HG03045 (cell line): Measurements from ENCODE around the gene OLFML3.
A peak's percentile ranks its signal among the peaks of the same experiment; 100 is the strongest.

Experiments
- ATAC-seq: cut with Tn5 transposase; IDR thresholded peaks from one replicate; pipeline ENCODE4 v1.9.1; 2021; ENCODE audit warnings: mild to moderate bottlenecking, moderate library complexity; ENCODE audit not compliant: unreplicated experiment

The OLFML3 gene, protein sequence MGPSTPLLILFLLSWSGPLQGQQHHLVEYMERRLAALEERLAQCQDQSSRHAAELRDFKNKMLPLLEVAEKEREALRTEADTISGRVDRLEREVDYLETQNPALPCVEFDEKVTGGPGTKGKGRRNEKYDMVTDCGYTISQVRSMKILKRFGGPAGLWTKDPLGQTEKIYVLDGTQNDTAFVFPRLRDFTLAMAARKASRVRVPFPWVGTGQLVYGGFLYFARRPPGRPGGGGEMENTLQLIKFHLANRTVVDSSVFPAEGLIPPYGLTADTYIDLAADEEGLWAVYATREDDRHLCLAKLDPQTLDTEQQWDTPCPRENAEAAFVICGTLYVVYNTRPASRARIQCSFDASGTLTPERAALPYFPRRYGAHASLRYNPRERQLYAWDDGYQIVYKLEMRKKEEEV

DNA sequence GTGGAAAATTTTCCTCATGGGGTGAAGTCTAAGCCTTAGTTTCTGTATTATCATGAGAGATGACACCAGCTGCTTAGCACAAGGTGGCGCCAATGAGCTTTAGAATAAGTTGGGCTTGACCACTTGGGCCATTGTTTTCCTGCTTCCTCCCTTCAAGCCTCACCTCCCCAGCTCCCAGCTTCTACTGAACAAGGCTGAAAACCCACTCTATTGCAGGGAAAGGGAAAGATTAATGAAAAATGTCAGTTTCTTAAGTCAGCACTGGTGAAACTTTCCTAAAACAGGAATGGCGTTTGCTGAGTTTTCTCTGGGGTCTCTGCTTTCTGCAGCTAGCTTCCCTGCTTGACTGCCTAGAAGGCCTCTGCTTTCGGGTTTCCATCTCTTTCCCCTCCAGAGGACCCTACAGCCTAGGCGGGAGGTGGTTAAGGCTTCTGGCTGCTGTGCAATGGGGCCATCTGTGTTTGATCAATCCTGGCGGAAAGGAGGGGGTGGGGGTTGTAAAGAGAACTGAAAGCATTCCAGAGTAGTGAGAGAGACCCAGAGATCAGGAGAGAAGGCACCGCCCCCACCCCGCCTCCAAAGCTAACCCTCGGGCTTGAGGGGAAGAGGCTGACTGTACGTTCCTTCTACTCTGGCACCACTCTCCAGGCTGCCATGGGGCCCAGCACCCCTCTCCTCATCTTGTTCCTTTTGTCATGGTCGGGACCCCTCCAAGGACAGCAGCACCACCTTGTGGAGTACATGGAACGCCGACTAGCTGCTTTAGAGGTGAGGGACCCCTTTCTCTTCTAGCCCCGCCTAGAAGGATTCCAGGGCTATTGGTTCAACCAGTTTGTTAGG is at the start of gene OLFML3:
OLFML3 (plus strand) TSS at position 612 of the 840 bp plus-strand sequence; CDS start at position 655, 43 bp downstream.
- no peak for ATAC-seq

DNA sequence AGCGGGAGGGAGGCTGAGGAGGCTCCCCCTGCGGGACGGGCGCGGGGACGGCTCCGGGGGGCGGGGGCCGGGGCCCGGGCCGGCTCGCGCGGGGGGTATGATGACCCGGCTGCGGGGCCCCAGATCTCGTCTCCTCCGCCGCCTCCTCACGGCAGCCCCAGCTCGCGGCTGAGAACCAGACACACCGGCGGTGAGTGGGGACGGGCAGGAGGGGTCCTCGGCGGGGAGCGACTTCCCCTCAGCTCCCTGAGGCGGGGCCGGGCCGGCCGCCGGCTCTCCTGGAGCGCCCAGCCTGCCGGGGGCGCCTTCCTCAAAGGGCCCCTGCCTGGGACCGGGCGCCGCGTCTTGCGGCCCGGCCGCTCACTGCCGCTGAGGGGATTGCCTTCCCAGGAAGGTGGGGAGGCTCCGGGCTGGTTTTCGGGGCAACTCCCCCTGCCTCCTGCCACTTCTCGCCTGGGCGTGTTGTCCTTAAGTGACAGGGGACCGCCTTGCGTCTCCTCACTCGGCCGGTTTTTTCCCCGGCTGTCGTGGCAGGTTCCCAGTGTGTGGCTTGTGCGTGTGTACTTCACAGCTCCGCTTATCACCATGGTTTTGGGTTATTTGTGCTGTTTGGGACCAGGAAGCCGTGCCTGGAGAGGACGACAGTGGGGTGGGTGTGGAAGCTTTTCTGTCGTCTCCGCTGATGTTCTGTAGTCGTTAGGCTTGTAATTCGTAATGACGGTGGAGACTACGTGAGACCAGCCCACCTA is 49.4 kb upstream of the OLFML3 start:
- ATAC-seq, result peak; percentile 43

DNA sequence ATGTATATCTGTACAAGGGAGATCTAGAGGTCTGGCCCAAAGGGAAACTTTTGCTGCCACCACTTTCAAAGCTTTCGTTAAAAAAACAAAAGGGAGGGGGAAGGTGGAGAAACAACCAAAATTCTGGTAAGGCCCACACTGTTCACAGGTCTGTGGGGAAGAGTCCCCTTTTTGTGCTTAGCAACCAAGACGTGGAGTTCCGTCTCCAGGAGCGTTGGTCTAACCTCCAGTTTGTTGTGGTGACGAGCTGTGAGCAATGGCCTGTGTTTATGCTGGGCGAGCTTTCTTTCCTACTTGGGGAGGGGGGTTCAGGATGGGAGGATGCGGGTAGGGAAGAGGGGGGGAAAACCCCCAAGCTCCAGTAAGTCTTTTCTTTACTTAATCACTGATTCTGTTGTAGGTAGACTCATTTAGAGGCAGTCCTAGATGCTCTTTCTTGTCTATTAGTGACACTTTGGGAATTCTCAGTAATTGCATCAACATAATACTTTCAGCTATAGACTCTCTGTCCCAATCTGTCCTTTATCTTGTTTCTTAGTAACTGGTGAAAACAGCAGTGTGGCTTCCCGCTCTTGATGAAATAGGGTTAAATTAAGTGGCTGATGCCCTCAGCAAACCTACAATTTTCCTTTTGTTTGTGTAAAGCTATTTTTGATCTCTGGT is 48.6 kb upstream of the OLFML3 start:
- ATAC-seq, result peak; percentile 28

DNA sequence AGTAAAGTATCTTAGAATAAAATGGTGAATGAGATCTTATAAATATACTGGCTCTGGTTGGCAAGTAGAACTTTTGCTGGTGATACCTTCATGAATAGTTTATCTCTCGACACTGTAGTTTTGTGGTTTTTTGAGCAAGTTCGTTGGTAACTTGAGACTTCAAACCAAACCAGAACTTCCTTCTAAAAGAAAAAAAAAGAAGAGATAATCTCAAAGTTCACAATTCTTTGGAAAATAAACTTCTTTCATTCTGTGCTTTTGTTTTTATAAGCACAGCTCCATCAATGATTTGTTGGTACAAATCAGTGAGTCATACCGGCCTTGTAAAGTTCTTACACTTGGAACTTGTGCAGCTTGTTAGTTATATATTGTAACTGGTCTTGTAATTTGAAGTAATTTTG is 47.8 kb upstream of the OLFML3 start:
- ATAC-seq, result no peak

DNA sequence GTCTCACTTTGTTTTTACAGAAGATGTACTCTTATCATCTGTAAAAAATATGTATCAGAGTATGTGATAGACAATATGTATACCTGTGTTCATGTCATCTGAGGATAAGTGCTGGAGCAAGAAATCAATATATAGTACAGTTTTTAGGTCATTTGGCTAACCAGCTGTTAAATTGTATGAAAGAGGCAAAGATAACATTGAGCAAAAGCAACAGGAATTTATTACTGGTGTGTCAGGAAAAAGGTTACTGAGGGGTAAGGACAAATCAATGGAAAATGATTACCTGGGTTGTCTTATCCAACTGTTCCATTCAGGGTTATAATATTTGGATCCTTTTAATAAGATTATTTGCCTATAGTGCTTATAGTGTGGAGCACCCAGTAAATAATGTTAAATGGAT is 45.3 kb upstream of the OLFML3 start:
- ATAC-seq, result no peak

DNA sequence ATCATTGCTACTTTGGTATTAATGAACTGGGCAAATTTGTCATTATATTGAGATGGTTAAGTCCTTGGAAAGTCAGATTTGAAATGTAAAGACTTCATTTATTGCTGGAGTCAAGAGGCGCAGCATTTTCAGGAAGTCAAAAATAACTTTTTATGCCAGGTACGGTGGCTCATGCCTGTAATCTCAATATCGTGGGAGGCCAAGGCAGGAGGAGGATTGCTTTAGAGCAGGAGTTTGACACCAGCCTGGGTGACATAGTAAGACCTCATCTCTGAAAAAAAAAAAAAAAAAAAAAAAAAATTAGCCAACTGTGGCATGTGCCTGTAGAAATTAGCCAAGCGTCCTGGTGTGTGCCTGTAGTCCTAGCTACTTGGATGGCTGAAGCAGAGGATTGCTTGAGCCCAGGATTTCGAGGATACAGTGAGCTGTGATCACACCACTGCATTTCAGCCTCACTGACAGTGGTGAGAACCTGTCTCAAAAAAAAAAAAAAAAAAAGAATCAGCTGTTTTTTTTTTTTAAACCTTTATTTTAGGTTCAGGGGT is 44.7 kb upstream of the OLFML3 start:
- ATAC-seq, result no peak

DNA sequence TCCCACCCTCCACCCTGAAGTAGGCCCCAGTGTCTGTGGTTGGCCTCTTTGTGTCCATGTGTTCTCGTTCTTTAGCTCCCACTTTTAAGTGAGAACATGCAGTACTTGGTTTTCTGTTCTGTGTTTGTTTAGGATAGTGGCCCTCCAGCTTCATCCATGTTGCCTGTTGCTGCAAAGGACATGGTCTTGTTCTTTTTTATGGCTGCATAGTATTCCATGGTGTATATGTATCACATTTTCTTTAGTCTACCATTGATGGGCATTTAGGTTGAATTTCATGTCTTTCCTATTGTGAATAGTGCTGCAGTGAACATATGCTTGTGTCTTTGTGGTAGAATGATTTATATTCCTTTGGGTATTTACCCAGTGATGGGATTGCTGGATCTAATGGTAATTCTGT is 44.1 kb upstream of the OLFML3 start:
- no peak for ATAC-seq

DNA sequence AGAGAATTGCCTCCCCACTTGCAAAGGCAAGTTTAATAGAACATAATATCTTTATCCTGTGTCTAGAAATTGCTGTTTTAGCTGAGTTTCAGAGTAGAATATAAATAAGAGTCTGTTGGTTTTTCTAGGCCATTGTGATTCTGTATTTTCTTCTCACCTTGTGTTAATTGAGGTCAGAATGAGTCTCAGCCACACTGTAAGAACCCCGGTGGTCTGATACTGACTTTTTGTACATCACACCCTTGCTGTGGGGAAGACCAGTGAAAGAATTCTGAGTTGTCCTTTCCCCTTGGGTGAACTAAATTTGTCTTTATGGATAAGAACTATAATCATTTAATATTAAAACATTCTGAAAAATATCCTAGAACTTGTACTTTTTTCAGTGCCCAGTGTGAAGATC is 43.3 kb upstream of the OLFML3 start:
- no peak for ATAC-seq

DNA sequence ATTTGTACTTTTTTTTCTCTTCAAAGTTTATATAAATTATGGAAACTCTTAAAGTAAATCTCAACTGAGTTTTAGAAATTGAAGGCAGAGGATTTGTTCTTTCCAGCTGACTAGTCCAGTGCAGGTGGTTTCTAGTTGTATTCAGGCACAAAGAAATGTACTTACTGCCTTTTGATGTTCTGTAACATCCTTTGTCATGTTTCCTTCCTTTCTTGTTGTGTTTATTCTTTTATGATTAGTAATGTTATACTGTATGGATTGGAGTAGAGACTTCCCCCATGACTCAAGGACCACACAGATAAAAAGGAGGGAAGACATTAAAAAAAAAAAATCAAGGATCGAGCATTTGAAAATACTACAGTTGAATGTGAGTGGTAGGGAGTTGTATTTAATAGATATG is 42.1 kb upstream of the OLFML3 start:
- no peak for ATAC-seq

DNA sequence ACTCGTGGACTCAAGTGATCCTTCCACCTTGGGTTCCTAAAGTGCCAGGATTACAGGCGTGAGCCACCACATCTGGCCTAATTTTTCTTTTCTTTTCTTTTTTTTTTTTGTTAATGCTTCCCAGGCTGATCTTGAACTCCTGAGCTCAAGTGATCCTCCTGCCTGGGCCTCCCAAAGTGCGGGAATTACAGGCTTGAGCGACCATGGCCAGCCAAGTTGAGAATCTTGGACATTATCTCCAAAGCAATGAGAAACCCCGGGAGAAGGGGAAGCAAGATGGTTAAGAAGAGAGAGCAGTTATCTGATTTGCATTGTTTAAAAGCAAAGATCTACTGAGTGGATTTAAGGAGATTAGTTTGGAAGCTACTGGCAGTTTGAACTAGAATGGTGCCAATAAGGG is 41.1 kb upstream of the OLFML3 start:
- ATAC-seq, result no peak

DNA sequence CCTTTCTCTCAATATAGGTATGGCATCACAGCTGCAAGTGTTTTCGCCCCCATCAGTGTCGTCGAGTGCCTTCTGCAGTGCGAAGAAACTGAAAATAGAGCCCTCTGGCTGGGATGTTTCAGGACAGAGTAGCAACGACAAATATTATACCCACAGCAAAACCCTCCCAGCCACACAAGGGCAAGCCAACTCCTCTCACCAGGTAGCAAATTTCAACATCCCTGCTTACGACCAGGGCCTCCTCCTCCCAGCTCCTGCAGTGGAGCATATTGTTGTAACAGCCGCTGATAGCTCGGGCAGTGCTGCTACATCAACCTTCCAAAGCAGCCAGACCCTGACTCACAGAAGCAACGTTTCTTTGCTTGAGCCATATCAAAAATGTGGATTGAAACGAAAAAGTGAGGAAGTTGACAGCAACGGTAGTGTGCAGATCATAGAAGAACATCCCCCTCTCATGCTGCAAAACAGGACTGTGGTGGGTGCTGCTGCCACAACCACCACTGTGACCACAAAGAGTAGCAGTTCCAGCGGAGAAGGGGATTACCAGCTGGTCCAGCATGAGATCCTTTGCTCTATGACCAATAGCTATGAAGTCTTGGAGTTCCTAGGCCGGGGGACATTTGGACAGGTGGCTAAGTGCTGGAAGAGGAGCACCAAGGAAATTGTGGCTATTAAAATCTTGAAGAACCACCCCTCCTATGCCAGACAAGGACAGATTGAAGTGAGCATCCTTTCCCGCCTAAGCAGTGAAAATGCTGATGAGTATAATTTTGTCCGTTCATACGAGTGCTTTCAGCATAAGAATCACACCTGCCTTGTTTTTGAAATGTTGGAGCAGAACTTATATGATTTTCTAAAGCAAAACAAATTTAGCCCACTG is 38.7 kb upstream of the OLFML3 start:
- ATAC-seq, result peak; percentile 68

DNA sequence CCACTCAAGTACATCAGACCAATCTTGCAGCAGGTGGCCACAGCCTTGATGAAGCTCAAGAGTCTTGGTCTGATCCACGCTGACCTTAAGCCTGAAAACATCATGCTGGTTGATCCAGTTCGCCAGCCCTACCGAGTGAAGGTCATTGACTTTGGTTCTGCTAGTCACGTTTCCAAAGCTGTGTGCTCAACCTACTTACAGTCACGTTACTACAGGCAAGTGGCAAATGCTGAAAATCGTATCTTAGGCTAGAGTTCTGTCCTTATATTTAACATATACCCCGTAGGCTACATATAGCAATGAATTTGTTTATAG is 38.1 kb upstream of the OLFML3 start:
- ATAC-seq, result no peak

DNA sequence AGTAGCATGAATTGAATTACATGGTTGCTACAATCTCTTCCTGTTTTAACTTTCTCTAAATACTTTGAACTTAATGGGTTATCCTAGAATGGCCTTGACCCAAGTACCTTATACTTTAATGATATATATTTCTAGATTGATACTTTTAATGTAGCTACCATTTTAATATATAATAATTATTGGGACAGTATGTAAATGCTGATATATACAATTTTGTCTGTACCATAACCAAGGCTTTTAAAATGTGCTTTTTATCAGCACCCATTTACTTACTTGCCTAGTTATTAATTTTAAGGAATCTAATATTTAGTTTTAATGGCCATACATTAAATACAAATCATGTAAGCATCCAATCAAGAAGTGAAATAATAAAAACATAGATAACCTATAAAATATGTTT is 36.7 kb upstream of the OLFML3 start:
- ATAC-seq, result no peak

DNA sequence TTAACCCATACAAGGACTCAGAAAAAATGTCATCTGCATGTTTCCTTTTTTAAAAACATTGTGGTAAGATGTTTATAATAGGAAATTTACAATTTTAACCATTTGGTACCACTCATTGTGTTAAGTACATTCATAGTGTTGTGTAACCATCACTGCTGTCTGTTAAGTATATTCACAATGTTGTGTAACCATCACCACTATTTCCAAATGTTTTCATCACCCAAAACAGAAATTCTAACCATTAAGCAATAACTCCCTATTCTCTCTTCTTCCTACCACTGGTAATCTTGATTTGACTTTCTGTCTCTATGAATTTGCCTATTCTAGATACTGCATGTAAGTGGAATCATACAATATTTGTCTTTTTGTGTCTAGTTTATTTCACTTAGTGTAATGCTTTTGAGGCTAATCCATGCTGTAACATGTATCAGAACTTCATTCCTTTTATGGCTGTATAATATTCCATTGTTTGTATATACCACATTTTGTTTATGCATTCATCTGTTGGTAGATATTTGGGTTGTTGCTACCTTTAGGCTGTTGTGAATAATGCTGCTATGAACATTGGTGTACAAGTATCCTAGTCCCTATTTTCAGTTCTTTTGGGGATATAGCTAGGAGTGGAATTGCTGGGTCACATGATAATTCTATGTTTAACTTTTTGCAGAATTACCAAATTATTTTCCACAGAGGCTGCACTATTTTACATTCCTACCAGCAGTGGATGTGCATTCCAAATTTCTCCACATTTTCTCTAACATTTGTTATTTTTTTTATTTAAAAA is 36.1 kb upstream of the OLFML3 start:
- no peak for ATAC-seq

DNA sequence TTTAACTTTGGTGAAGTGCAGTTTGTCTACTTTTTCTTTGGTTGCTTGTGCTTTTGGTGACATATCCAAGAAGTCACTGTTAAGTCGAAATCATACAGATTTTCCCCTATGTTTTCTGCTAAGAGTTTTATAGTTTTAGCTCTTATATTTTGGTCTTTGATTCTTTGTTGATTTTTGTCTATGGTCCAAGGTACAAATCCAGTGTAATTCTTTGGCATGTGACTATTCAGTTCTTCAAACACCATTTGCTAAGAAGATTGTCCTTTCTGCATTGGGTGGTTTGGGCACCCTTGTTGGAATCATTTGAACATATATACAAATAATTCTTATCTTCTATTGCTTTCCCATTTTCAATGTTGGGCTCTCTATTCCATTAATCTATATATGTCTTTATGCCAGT is 33.9 kb upstream of the OLFML3 start:
- ATAC-seq, result no peak

DNA sequence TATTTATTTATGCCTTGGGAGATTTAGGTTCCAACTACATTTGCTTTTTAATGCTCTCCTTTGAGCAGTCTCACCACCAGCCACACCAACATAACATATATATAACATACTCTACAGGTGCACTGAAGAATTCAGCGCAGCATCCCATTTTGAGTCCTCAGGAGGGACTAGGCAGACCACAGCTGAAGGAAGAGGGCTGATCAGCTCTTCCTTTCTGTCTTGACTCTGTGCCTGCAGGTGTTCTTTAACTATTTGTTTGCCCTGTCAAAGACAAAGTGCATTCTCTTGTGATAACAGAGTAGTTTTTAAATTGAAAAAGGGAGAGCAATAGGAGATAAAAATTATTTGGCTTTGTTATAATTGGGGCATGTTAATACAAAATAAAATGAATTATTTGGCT is 33.2 kb upstream of the OLFML3 start:
- no peak for ATAC-seq

DNA sequence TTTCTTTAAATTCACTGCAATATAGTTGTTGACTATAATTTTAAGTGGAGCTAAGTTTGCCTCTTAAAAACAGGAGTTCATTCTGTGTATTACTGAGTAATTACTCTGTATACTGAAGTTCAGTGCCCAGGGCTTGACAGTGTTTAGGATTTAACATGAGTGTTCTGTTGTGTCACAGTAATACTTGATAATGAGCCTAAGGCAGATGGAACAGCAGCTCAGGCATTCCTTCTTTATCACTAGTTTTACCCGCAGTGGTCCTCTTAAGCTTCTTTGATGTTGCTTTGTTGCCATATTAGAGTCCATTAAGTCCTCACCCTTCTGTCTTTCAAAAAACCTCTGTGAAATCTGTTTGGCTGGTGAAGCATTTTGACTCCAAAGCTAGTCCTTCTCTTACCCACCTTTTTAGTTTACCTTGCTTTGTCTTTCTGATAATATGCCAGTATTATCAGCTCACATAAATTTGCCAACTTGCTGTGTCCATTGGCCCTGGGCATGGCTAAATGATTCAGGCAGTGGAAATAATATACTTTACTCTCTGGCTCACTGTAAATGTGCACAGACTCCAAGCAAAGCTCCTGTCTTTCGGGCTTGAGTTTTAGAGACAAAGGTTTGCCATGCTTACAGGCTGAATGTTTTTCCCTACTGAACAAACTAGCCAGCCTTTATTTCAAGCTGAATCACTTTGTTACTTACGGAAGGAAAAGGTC is 32.4 kb upstream of the OLFML3 start:
- no peak for ATAC-seq

DNA sequence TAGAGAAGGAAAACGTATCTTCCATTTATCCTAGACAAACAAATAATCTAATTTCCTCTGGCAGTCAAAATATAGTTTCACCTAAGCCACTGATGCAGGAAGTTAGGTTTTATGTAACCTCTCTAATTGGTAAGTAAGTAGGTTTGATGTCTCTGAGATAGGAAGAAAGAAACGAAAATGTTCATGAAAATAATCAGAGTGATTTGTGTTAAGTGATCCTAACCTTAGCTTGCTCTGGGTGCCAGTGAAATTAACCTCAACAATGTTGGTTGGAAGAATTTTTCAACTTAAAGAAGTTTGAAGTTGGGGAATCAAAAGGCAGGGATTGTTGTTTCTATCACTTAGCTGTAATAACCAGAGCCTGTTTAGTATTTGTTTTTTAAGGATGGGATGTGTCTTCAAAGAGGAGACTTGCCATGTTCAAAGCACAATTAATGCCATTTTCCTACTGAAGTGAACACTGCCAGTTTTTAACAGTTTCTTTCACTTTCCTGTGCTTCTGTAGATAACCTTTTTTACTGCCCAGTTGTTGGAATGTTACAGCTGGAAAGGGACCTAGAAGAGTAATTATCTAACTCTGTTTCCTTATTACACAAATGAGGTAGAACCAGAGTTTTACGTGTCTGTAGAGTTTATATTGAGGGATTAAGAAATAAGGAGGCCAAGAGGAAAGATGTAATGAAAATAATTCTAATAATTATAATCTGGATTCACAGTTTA is 31.7 kb upstream of the OLFML3 start:
- no peak for ATAC-seq
